Activated T-cell treated with anti-CD3 and anti-CD28 coated beads, Interleukin-2, amount 50 U/mL, for 24 hours (primary cell): ENCODE data around the gene HLCS.

Experiments
- DNase-seq: peaks from one replicate; pipeline ENCODE4 v3.0.0-alpha.2; 2020
- H3K27ac Mint-ChIP-seq: 2 replicates; pipeline ENCODE4 v1.8.0; 2020; ENCODE audit warnings: mild to moderate bottlenecking, mixed read lengths
- H3K27me3 Mint-ChIP-seq: 2 replicates; pipeline ENCODE4 v1.8.0; 2020; ENCODE audit warnings: mixed read lengths
- H3K36me3 Mint-ChIP-seq: 2 replicates; pipeline ENCODE4 v1.8.0; 2020; ENCODE audit warnings: low read depth, mixed read lengths
- H3K4me1 Mint-ChIP-seq: 2 replicates; pipeline ENCODE4 v1.8.0; 2020; ENCODE audit warnings: low read depth, mixed read lengths
- H3K4me3 Mint-ChIP-seq: 2 replicates; pipeline ENCODE4 v1.8.0; 2020; ENCODE audit warnings: mild to moderate bottlenecking, moderate library complexity, mixed read lengths
- H3K9me3 Mint-ChIP-seq: 2 replicates; pipeline ENCODE4 v1.8.0; 2020; ENCODE audit warnings: mixed read lengths

HLCS gene

DNA sequence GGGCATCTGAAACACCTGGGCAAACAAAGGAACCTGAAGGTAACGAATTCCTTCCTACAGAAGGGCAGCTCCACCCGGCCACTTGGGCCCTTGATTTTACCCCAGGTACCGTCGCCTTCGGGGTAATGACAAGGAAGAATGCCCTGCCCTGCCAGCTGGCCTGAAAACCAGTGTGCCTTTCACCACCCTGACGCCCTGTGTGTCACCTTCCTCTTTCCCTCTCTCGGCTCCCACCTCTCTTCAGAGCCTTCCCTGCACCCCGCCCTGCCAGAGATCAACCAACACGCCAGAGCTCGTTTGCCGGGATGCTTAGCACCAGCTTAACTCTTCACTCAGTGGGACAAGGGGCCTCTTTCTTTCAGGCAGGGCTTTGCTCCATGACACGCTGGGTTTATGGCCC is 181.5 kb downstream of the HLCS start:
- Mint-ChIP-seq H3K27ac (no peak overlapping the region), H3K4me3 (no peak overlapping the region), H3K9me3 (no peaks in the 10 kb centered on the region), H3K36me3 (no peaks in the 10 kb centered on the region), H3K4me1 (no peaks in the 10 kb centered on the region), H3K27me3 (no peaks in the 10 kb centered on the region)
- no peak for DNase-seq

DNA sequence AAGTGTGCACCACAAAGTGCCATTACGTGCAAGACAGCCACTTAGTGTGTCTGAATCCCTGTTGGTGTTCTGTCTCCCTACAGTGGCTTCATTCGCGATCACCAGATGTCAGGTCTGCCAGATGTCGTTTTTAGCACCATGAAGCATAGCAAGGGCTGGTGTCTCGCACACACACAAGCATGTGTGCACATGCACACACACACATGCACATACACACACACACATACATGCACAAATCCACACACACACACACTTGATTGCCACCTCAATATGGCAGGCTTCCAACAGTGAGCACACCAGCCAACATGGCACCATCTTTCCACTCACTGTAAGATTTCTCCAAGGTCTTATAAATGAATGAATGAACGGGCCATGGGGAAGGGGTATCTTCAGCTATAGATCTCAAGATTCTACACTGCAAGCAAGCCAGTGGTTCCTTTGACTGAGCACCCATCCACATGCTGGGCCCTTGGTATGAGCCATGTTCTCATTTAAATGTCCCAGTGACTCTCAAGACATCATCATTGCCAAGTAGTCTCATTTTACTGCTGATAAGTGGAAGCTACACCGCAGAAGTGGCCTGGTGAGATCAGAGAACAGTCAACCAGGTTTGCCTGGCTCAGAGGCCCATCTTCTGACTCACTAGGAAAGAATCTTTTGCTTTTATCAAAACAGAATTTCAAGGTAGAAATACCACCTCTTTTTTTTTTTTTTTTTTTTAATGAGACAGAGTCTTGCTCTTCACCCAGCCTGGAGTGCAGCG is 182.7 kb downstream of the HLCS start:
- Mint-ChIP-seq H3K9me3 (no peaks in the 10 kb centered on the region), H3K27me3 (no peaks in the 10 kb centered on the region), H3K4me1 (no peaks in the 10 kb centered on the region), H3K36me3 (no peaks in the 10 kb centered on the region), H3K4me3 (no peak overlapping the region), H3K27ac (no peak overlapping the region)
- no peak for DNase-seq

DNA sequence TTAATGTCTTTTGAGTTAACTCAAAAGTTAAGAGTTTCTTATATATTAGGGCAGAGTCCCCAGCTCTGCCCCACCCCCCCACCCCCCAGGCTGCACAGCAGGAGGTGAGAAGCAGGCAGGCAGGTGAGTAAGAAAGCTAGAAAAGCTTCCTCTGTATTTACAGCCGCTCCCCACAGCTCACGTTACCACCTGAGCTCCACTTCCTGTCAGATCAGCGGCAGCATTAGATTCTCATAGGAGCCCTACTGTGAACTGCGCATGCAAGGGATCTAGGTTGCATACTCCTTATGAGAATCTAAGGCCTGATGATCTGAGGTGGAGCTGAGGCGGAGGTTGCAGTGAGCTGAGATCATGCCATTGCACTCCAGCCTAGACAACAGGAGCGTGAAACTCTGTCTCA is 185.6 kb downstream of the HLCS start:
- Mint-ChIP-seq H3K4me3 (no peak overlapping the region), H3K36me3 (no peaks in the 10 kb centered on the region), H3K4me1 (no peaks in the 10 kb centered on the region), H3K9me3 (no peaks in the 10 kb centered on the region), H3K27ac (no peak overlapping the region), H3K27me3 (no peaks in the 10 kb centered on the region)
- no peak for DNase-seq

DNA sequence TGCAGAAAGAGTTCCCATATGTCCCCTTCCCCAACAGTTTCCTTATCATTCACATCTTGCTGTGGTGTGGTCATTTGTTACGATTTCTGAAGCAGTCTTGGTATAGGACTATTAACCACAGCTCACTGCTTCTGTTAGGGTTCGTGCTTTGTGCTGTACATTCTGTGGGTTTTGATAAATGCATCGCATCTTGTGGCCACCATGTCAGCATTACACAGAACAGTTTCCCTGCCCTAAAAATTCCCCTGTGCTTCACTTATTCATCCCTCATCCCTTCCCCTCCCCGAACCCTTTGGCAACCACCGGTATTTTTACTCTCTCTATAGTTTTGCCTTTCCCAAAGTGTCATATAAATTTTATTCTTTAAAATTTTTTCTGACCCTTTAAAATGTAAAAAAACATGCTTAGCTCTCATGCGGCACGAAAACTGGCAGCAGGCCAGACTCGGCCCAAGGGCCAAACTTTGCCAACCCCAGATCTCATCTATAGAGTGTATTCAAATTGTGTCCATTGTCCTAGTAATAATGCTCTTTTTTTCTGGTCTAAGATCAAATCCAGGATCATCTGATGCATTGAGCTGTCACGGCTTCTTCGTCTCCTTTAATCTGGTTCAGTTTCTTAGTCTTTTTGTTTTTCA is 189.4 kb downstream of the HLCS start:
- H3K4me3 Mint-ChIP-seq, result no peak overlapping the region
- no peak for DNase-seq
- H3K27me3 Mint-ChIP-seq, result no peaks in the 10 kb centered on the region
- H3K4me1 Mint-ChIP-seq, result no peaks in the 10 kb centered on the region
- no peaks in the 10 kb centered on the region for H3K9me3 Mint-ChIP-seq
- no peaks in the 10 kb centered on the region for H3K36me3 Mint-ChIP-seq
- no peak overlapping the region for H3K27ac Mint-ChIP-seq

DNA sequence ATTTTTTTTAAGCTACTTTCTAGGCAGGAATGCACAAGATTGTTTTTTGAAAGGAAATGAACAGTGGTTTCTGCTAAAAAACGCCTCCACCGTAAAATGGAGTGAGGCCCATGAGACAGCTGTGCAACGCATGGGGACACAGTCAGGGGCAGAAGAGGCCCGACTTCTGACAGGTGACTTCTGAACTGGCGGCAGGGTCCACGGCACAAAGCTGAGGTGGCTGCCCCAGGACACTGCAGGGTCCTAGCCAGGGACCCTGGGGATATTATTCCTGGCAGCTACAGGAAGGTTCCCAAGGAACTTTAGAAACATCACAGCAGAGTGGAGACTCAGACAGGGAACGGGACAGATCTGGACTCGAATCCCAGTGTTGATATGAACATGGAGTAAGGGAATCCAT is 192.5 kb downstream of the HLCS start:
- H3K4me1 Mint-ChIP-seq, result no peaks in the 10 kb centered on the region

DNA sequence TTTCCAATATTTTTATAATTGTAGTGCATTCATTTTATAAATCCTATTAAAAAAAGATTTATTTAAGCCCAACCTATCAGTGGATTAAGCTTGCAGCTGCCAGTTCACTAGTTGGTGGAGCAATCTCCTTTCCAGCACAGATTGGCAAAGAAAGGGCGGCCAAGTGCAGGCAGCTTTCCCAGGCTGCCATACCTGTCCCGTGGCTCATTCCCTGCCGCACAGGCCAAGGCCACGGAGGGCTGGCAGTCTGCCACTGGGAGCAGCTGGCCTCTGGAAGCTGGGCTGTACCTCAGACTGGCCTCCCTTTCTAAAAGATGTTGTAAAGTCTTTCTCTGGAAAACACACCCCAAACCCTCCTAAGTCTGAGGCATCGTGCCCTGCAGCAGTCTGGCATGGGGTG is 193.4 kb downstream of the HLCS start:
- Mint-ChIP-seq H3K4me1 (no peaks in the 10 kb centered on the region), H3K27ac (no peak overlapping the region), H3K36me3 (no peaks in the 10 kb centered on the region), H3K4me3 (no peak overlapping the region), H3K9me3 (no peaks in the 10 kb centered on the region), H3K27me3 (no peaks in the 10 kb centered on the region)
- no peak for DNase-seq

More for the DNA sequence above, 192.5 kb downstream of the HLCS start:
- no peak for DNase-seq
- Mint-ChIP-seq H3K27ac (no peak overlapping the region), H3K27me3 (no peaks in the 10 kb centered on the region), H3K36me3 (no peaks in the 10 kb centered on the region), H3K4me3 (no peak overlapping the region), H3K9me3 (no peaks in the 10 kb centered on the region)

DNA sequence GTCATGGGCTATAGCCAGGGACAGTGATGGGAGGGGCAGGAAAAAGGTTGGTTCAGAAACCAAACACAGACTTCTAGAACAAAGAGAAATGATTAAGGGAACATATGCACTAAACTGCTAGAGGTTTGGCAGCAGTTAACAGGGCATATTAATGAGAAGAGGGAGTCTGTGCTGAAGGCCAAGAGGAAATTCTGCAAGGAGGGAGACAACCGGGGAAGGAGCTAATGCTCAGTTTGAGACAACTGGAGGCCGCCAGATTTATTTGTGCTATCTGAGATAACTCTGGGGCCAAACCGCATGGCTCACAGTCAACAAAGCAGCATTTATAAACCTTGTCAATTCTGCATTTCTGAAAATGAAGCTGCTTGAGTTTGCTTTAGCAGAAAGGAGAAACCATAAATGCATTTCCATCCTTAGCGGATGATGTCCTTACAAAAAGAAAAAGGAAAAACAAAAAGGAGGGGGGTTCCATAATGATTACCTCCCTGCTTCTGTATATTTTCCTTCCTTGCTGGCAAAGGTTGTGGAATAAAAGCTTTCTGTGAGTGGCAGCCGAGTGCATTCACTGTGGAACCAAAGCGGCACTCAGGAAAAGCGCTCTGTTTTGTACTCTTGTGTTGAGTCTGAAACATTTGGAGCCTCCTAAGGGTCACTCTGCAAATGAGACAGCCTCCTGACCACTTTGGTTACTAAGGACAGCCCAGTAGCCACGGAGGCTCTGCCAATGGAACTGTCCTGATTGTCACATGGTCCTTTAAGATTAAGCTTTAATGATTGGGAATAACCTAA is 197.2 kb downstream of the HLCS start:
- Mint-ChIP-seq H3K4me3 (no peak overlapping the region), H3K4me1 (no peaks in the 10 kb centered on the region), H3K27me3 (no peaks in the 10 kb centered on the region), H3K36me3 (no peaks in the 10 kb centered on the region), H3K9me3 (no peaks in the 10 kb centered on the region), H3K27ac (no peak overlapping the region)
- no peak for DNase-seq

- no peaks in the 10 kb centered on the region for H3K36me3 Mint-ChIP-seq
- no peak overlapping the region for H3K4me3 Mint-ChIP-seq
- H3K9me3 Mint-ChIP-seq, result no peaks in the 10 kb centered on the region
- no peaks in the 10 kb centered on the region for H3K27me3 Mint-ChIP-seq
- no peaks in the 10 kb centered on the region for H3K4me1 Mint-ChIP-seq
- no peak for DNase-seq
- H3K27ac Mint-ChIP-seq, result no peak overlapping the region
Observed at GRCh38 chr21:36768496-36768895, 198.0 kb downstream of the HLCS start.

DNA sequence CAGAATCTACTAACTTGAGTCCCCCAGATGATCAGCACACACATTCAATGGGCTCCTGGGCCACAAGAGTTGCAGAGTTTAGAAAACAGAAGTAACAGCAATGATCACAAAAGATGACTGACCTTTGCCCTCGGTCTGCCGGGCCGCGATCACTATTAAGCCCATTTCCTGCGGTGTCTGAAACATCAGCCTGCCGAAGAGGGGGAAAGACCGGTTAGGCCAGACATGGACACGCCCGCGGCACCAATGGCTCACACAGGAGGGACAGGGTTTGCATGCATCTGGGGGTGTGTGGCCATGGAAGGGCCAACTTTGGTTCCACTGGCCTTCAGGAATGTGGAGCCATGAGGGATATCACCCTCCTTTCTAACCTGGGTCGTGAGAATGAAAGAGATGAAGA is 199.4 kb downstream of the HLCS start:
- H3K4me3 Mint-ChIP-seq, result no peak overlapping the region
- no peak overlapping the region for H3K27ac Mint-ChIP-seq
- H3K36me3 Mint-ChIP-seq, result no peaks in the 10 kb centered on the region
- DNase-seq, result no peak
- H3K9me3 Mint-ChIP-seq, result no peaks in the 10 kb centered on the region
- H3K4me1 Mint-ChIP-seq, result no peaks in the 10 kb centered on the region
- no peaks in the 10 kb centered on the region for H3K27me3 Mint-ChIP-seq

- Mint-ChIP-seq H3K9me3 (no peaks in the 10 kb centered on the region), H3K36me3 (no peaks in the 10 kb centered on the region), H3K4me1 (no peaks in the 10 kb centered on the region), H3K27me3 (no peaks in the 10 kb centered on the region), H3K4me3 (no peak overlapping the region), H3K27ac (no peak overlapping the region)
- DNase-seq, result no peak
Observed at GRCh38 chr21:36766511-36766910, 200.0 kb downstream of the HLCS start.

DNA sequence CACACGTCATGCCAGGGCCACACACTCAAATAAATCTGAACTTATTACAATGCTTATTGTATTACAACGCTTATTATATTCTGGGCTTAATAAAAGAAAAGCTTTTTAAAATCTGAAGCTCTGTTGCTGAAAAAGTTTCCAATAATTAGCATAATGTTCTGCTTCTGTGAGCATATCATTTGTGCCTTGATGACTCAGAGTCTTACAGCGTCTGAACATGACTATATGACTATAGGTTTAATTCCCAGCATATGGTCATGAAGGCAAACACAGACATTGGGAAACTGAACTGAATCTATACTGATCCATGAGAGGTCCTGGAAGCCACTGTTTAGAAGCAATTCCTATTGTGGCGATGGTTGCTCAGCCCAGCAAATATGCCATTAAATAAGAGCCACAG is 201.2 kb downstream of the HLCS start:
- Mint-ChIP-seq H3K4me1 (no peaks in the 10 kb centered on the region), H3K27ac (no peak overlapping the region), H3K9me3 (no peaks in the 10 kb centered on the region), H3K36me3 (no peaks in the 10 kb centered on the region), H3K27me3 (no peaks in the 10 kb centered on the region), H3K4me3 (no peak overlapping the region)
- no peak for DNase-seq

DNA sequence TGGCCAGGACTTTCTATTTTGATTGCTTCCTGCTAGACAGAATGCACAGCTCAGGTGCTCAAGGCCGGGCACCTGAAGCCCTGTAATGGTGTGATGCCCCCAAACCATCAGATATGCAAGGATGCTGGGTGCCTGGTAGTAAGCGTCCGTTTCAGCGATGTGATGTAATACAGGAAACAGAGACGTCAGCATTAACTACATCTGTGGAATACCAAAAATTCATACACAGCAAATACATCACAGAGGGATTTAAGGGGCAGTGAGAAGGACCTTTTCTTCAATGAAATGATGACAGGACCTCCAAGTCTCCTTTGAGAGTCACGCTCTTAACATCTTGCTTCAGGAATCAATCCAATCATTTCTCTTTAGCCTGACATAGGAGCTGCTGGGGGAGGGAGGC is 203.2 kb downstream of the HLCS start:
- DNase-seq, result no peak
- Mint-ChIP-seq H3K36me3 (peaks cover 3% of the 10 kb centered on the region), H3K4me1 (no peaks in the 10 kb centered on the region), H3K4me3 (no peak overlapping the region), H3K27me3 (no peaks in the 10 kb centered on the region), H3K9me3 (no peaks in the 10 kb centered on the region), H3K27ac (no peak overlapping the region)

- Mint-ChIP-seq H3K4me3 (no peak overlapping the region), H3K27ac (no peak overlapping the region), H3K4me1 (no peaks in the 10 kb centered on the region), H3K27me3 (no peaks in the 10 kb centered on the region), H3K36me3 (peaks cover 3% of the 10 kb centered on the region), H3K9me3 (no peaks in the 10 kb centered on the region)
- no peak for DNase-seq
Observed at GRCh38 chr21:36762642-36763041, 203.8 kb downstream of the HLCS start.

DNA sequence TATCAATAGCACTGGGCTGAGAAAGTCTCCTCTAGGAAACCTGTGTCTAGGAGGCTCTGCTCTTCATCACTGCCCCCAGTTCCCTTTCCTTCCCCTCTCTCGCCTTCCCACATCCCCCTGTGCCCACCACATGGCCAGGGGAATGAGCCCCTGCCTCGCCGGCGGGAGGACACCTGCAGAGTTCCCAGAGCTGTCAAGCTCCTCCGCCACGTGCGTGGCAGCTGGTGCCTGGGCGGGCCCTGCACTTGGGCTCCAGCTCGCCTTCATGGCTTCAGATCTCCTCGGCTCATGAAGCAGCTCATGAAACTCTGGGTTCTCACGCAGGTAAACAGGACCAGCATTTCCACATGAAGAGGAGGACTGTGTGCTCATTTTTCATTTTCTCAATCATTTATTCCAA is 204.8 kb downstream of the HLCS start:
- Mint-ChIP-seq H3K36me3 (peaks cover 6% of the 10 kb centered on the region), H3K4me1 (no peaks in the 10 kb centered on the region), H3K27ac (no peak overlapping the region), H3K9me3 (no peaks in the 10 kb centered on the region), H3K27me3 (no peaks in the 10 kb centered on the region), H3K4me3 (no peak overlapping the region)
- no peak for DNase-seq
